HCT116 (cell line): ENCODE measurements around the gene BORCS8. TPM values are rescaled to one million over a fixed set of nuclear protein-coding genes. Genes with fewer than 3 reads are reported as not detected.

ENCODE experiments used
- ATAC-seq: fragments of 200-7000 bp; cut with Tn5 transposase; 2 replicates; pipeline ENCODE4 v1.9.1; 2020; ENCODE audit warnings: mild to moderate bottlenecking, moderate library complexity
- BruUV-seq: library from RNA; stranded (reverse); fragments of 400-500 nt; replicated peaks from 2 replicates; lab custom pipeline; 2021; lab: Mats Ljungman, UMichigan
- CTCF ChIA-PET: fragments of 300-600 bp; sonication (Branson Sonifier 250); formaldehyde crosslinking; loops from one replicate; lab custom pipeline; 2021; ENCODE audit warnings: antibody characterized with exemption; lab: Charles Lee
- POLR2A ChIA-PET: fragments of 300-600, 350-600 bp; sonication (Branson Sonifier 250); formaldehyde crosslinking; loops from one replicate; lab custom pipeline; 2021; ENCODE audit warnings: antibody characterized with exemption; lab: Charles Lee
- RAD21 ChIA-PET, 2 experiments: fragments of 300-600 bp; sonication (Branson Sonifier 250); formaldehyde crosslinking; loops; one replicate each; lab custom pipeline; 2023; ENCODE audit warnings: low total read pairs in 2 of 2; ENCODE audit not compliant: uncharacterized antibody in 2 of 2, unreplicated experiment in 2 of 2, low non-redundant PET in 1 of 2; lab: Charles Lee
- DNase-seq: peaks from one replicate; pipeline ENCODE4 v3.0.0-alpha.2; 2010; ENCODE audit warnings: low read depth, low spot score
- H2AFZ ChIP-seq: fragments of 200-600 bp; shearing (Covaris generic), sonication (generic); 2 replicates; pipeline ENCODE4 v1.6.1; 2017; ENCODE audit warnings: low read depth, mixed run types, mixed read lengths, antibody characterized with exemption, low read length; ENCODE audit not compliant: poor library complexity, severe bottlenecking
- H3K27ac ChIP-seq: 2 replicates; pipeline ENCODE4 v1.5.1; 2012; ENCODE audit warnings: low read depth, low read length
- H3K27me3 ChIP-seq: fragments of 200-600 bp; sonication (generic); 2 replicates; pipeline ENCODE4 v1.6.1; 2016; ENCODE audit warnings: mixed run types, low read length, mixed read lengths; ENCODE audit not compliant: insufficient read depth
- H3K36me3 ChIP-seq, 2 experiments: fragments of 200-500 bp in 1 of 2; fragments of 200-600 bp in 1 of 2; sonication (Bioruptor generic) in 1 of 2; sonication (generic) in 1 of 2; 2 replicates each; pipeline versions ENCODE4 v1.5.1 to v1.6.1; 2014 to 2016; ENCODE audit warnings: low read length in 2 of 2, inconsistent platforms in 1 of 2, mixed read lengths in 1 of 2, mixed run types in 1 of 2; ENCODE audit not compliant: insufficient read depth in 2 of 2, control insufficient read depth in 1 of 2
- H3K4me1 ChIP-seq, 2 experiments: fragments of 200-600 bp in 1 of 2; sonication (generic) in 1 of 2; 2 replicates each; pipeline versions ENCODE4 v1.5.1 to v1.6.1; 2012 to 2017; ENCODE audit warnings: low read length in 2 of 2, inconsistent platforms in 1 of 2, mild to moderate bottlenecking in 1 of 2, mixed read lengths in 1 of 2, mixed run types in 1 of 2, moderate library complexity in 1 of 2; ENCODE audit not compliant: insufficient read depth in 2 of 2, control insufficient read depth in 1 of 2
- H3K4me2 ChIP-seq: fragments of 200-600 bp; sonication (generic); 2 replicates; pipeline ENCODE4 v1.6.1; 2017; ENCODE audit warnings: mixed run types, low read length, mixed read lengths
- H3K4me3 ChIP-seq, 2 experiments: fragments of 200-600 bp in 1 of 2; sonication (generic) in 1 of 2; replicated peaks in 1 of 2; 2 replicates each; pipeline ENCODE4 v1.5.1; 2011 to 2016; ENCODE audit warnings: low read length in 2 of 2, control low read depth in 1 of 2, low read depth in 1 of 2, mild to moderate bottlenecking in 1 of 2, mixed read lengths in 1 of 2, mixed run types in 1 of 2
- H3K79me2 ChIP-seq: fragments of 200-600 bp; sonication (generic); 2 replicates; pipeline ENCODE4 v1.6.1; 2017; ENCODE audit warnings: mild to moderate bottlenecking, mixed run types, low read length, moderate library complexity, mixed read lengths; ENCODE audit not compliant: insufficient read depth
- H3K9ac ChIP-seq: fragments of 200-600 bp; sonication (generic); 2 replicates; pipeline ENCODE4 v1.6.1; 2016; ENCODE audit warnings: low read length, mixed read lengths
- H3K9me2 ChIP-seq: fragments of 200-600 bp; sonication (generic), shearing (Covaris generic); 2 replicates; pipeline ENCODE4 v1.6.1; 2017; ENCODE audit warnings: mixed run types, mild to moderate bottlenecking, moderate library complexity; ENCODE audit not compliant: insufficient read depth
- H3K9me3 ChIP-seq, 2 experiments: fragments of 200-500 bp in 1 of 2; fragments of 200-600 bp in 1 of 2; sonication (Bioruptor generic) in 1 of 2; sonication (generic) in 1 of 2; 2 replicates each; pipeline ENCODE4 v1.6.1; 2014 to 2017; ENCODE audit warnings: low read length in 2 of 2, mixed read lengths in 2 of 2, inconsistent platforms in 1 of 2, low read depth in 1 of 2, mild to moderate bottlenecking in 1 of 2, mixed run types in 1 of 2, moderate library complexity in 1 of 2; ENCODE audit not compliant: control insufficient read depth in 1 of 2, insufficient read depth in 1 of 2
- H4K20me1 ChIP-seq: fragments of 200-600 bp; sonication (generic), shearing (Covaris generic); 2 replicates; pipeline ENCODE4 v1.6.1; 2017; ENCODE audit warnings: mixed run types, mild to moderate bottlenecking, moderate library complexity; ENCODE audit not compliant: insufficient read depth
- CBX3 ChIP-seq: IDR thresholded peaks from 2 replicates; pipeline ENCODE4 v1.6.1; 2012; ENCODE audit warnings: low read depth
- ELF1 ChIP-seq: IDR thresholded peaks from 2 replicates; pipeline ENCODE4 v1.6.1; 2012; ENCODE audit warnings: low read depth, borderline replicate concordance
- EZH2phosphoT487 ChIP-seq: fragments of 200-600 bp; IDR thresholded peaks from 2 replicates; pipeline ENCODE4 v1.6.1; 2018; ENCODE audit warnings: antibody characterized with exemption, borderline replicate concordance
- FOSL1 ChIP-seq: IDR thresholded peaks from 2 replicates; pipeline ENCODE4 v1.6.1; 2012; ENCODE audit warnings: low read depth
- POLR2A ChIP-seq: IDR thresholded peaks from 2 replicates; pipeline ENCODE4 v1.7.0; 2011; ENCODE audit warnings: borderline replicate concordance; ENCODE audit not compliant: insufficient read depth, insufficient read length; ENCODE audit errors: extremely low read depth
- RAD21 ChIP-seq: IDR thresholded peaks from 2 replicates; pipeline ENCODE4 v1.6.1; 2012; ENCODE audit warnings: low read depth, mild to moderate bottlenecking
- SIN3A ChIP-seq: IDR thresholded peaks from 2 replicates; pipeline ENCODE4 v1.6.1; 2012; ENCODE audit warnings: low read depth
- SP1 ChIP-seq: IDR thresholded peaks from 2 replicates; pipeline ENCODE4 v1.6.1; 2012; ENCODE audit warnings: low read depth
- SRF ChIP-seq: IDR thresholded peaks from 2 replicates; pipeline ENCODE4 v1.6.1; 2012; ENCODE audit warnings: low read depth
- YY1 ChIP-seq: IDR thresholded peaks from 2 replicates; pipeline ENCODE4 v1.6.1; 2011; ENCODE audit warnings: low read length, low read depth, moderate library complexity, mild to moderate bottlenecking; ENCODE audit not compliant: insufficient replicate concordance; ENCODE audit errors: extremely low read depth
- intact Hi-C: fragments of 100-400 bp; cut with micrococcal nuclease; formaldehyde crosslinking; loops from 2 replicates; pipeline ENCODE4 v1.10.0; 2022
- total RNA-seq: library from RNA; stranded (reverse); gene quantifications from one replicate; pipeline ENCODE4 v1.2.1, GENCODE V29; 2021; ENCODE audit not compliant: unreplicated experiment
- TF ChIP-seq, protein P1 (sequence below): IDR thresholded peaks from 2 replicates; pipeline ENCODE4 v1.6.1; 2011; ENCODE audit warnings: mild to moderate bottlenecking, low read length, moderate library complexity; ENCODE audit not compliant: insufficient replicate concordance; ENCODE audit errors: extremely low read depth
- TF ChIP-seq, protein P2 (sequence below), 3 experiments: fragments of 200-600 bp in 1 of 3; sonication (generic) in 1 of 3; IDR thresholded peaks in 2 of 3; conservative IDR thresholded peaks in 1 of 3; 2 replicates each; pipeline ENCODE4 v1.5.1; 2012 to 2017; ENCODE audit warnings: low read depth in 2 of 3, low read length in 2 of 3, antibody characterized with exemption in 1 of 3, borderline replicate concordance in 1 of 3, control low read depth in 1 of 3, mild to moderate bottlenecking in 1 of 3, mixed read lengths in 1 of 3, mixed run types in 1 of 3, moderate library complexity in 1 of 3; ENCODE audit not compliant: insufficient read depth in 1 of 3
- TF ChIP-seq, protein P3 (sequence below): IDR thresholded peaks from 2 replicates; pipeline ENCODE4 v1.6.1; 2012
- TF ChIP-seq, protein P4 (sequence below): IDR thresholded peaks from 2 replicates; pipeline ENCODE4 v1.6.1; 2012

The BORCS8 gene
- total RNA-seq, 1 experiment from 2014 or later: 17.1 TPM

DNA sequence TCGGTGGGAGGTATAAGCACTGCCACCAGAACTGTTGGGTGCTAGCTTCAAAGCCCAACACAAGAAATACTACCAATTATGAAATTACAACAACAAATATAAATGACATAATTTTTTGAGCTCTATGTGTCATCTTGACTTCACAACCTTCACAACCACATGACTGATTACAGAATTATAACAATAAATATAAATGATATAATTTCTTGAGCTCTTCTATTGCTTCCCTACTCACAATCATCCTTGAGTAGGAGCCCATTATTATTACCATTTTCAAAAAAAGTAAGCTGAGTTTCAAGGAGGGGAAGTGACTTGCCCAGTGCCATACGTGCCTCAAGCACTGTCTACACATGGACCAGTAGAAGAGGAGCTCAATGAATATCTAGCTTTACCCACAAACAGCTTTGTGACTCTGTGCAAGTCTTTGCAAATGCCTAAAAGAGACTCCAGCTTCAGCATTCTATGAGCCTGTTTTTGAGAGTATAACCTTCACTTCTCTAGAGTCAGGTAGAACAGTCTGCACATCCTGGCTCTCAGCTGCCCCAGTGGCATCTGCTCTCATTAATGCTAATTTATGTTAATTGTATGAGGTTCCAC is 42.4 kb upstream of the BORCS8 start (continued):
- no peak for TF ChIP-seq YY1
- TF ChIP-seq ELF1: no peak
- no peak for TF ChIP-seq EZH2phosphoT487

DNA sequence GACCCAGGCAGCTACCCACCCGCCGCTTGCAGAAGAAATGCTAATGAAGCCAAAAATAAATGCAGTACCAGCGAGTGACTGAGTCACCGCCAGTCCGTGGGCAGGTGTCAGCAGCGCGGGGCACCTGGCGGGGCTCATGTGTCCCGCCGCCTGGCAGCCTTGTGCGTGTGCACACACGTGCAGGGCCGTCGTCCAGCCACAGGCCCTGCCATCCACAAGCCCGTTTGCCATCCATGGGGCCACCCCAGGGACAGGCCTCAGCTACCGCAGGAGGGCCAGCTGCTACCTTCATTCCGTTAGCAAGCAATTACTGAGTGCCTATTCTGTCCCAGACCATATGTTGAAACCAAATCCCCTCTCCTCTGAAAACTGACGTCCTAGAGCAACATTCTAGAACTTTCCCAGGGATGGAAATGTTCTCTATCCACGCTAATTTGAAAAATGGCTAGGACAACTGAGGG is 40.3 kb upstream of the BORCS8 start:
- intact Hi-C loops: no loop called here
- no peak for TF ChIP-seq EZH2phosphoT487
- CTCF ChIA-PET: no interaction called here

DNA sequence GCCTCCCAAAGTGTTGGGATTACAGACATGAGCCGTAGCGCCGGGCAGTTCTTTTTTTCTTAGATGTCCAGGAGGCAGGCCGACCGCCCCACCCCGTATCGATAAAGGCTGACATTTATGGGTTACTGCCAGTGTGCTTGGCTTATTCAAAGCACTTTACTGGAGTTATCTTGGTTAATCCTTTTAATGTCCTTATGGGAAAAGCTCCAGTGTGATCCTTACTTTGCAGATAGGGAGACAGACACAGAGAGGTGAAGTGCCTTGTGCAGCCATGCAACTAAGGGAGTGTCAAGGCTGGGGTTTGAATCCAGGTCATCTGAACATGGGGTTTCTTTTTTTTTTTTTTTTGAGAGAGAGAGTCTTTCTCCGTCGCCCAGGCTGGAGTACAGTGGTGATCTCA is 39.0 kb upstream of the BORCS8 start:
- Histone ChIP-seq H3K9me3 (peaks cover 10 to 19% of the 10 kb centered on the region in 2 experiments; a peak in 3 of 4 replicates), H3K4me1 (no peaks in the 10 kb centered on the region), H3K36me3 (no peaks in the 10 kb centered on the region), H3K27me3 (peaks cover 6% of the 10 kb centered on the region; the same call in 1 of the 2 replicates), H2AFZ (no peak overlapping the region), H4K20me1 (no peaks in the 10 kb centered on the region), H3K79me2 (no peaks in the 10 kb centered on the region), H3K9ac (no peak overlapping the region), H3K4me3 (no peak overlapping the region), H3K4me2 (no peak overlapping the region), H3K9me2 (no peaks in the 10 kb centered on the region), H3K27ac (no peak overlapping the region)
- DNase-seq (no peak), ATAC-seq (no peak)
- ChIA-PET POLR2A (interaction anchor here (1.0 kb wide), 1 partner anchor 28 kb away, joined by 3 read pairs; the partner anchor contains the start of gene NR2C2AP), RAD21 (no interaction called here), CTCF (no interaction called here)
- intact Hi-C loops: no loop called here
- no TSS peak for BruUV-seq
- TF ChIP-seq RAD21 (no peak), POLR2A (no peak), SP1 (no peak), FOSL1 (no peak), SRF (no peak), SIN3A (no peak), CBX3 (no peak)
- TF ChIP-seq, protein P1, sequence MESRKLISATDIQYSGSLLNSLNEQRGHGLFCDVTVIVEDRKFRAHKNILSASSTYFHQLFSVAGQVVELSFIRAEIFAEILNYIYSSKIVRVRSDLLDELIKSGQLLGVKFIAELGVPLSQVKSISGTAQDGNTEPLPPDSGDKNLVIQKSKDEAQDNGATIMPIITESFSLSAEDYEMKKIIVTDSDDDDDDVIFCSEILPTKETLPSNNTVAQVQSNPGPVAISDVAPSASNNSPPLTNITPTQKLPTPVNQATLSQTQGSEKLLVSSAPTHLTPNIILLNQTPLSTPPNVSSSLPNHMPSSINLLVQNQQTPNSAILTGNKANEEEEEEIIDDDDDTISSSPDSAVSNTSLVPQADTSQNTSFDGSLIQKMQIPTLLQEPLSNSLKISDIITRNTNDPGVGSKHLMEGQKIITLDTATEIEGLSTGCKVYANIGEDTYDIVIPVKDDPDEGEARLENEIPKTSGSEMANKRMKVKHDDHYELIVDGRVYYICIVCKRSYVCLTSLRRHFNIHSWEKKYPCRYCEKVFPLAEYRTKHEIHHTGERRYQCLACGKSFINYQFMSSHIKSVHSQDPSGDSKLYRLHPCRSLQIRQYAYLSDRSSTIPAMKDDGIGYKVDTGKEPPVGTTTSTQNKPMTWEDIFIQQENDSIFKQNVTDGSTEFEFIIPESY: no peak
- TF ChIP-seq, protein P2, sequence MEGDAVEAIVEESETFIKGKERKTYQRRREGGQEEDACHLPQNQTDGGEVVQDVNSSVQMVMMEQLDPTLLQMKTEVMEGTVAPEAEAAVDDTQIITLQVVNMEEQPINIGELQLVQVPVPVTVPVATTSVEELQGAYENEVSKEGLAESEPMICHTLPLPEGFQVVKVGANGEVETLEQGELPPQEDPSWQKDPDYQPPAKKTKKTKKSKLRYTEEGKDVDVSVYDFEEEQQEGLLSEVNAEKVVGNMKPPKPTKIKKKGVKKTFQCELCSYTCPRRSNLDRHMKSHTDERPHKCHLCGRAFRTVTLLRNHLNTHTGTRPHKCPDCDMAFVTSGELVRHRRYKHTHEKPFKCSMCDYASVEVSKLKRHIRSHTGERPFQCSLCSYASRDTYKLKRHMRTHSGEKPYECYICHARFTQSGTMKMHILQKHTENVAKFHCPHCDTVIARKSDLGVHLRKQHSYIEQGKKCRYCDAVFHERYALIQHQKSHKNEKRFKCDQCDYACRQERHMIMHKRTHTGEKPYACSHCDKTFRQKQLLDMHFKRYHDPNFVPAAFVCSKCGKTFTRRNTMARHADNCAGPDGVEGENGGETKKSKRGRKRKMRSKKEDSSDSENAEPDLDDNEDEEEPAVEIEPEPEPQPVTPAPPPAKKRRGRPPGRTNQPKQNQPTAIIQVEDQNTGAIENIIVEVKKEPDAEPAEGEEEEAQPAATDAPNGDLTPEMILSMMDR (IDR thresholded peaks at IDR 0.05 in 2 of 3, conservative IDR thresholded peaks at IDR 0.05 in 1 of 3; ENCODE audit: borderline replicate concordance in 1 of 3, insufficient read depth in 1 of 3, low read depth in 2 of 3, low read length in 2 of 3): no peak
- TF ChIP-seq, protein P3, sequence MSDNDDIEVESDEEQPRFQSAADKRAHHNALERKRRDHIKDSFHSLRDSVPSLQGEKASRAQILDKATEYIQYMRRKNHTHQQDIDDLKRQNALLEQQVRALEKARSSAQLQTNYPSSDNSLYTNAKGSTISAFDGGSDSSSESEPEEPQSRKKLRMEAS: no peak
- TF ChIP-seq, protein P4, sequence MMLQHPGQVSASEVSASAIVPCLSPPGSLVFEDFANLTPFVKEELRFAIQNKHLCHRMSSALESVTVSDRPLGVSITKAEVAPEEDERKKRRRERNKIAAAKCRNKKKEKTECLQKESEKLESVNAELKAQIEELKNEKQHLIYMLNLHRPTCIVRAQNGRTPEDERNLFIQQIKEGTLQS: no peak

More for the DNA sequence above, 40.3 kb upstream of the BORCS8 start:
- H3K36me3 ChIP-seq: no peaks in the 10 kb centered on the region
- H3K9me3 ChIP-seq: peaks cover 10 to 21% of the 10 kb centered on the region in 2 experiments; a peak in 3 of 4 replicates
- no peak for ATAC-seq
- H3K4me2 ChIP-seq: no peak overlapping the region
- no peak overlapping the region for H3K27ac ChIP-seq
- no peak overlapping the region for H3K9ac ChIP-seq
- H3K9me2 ChIP-seq: no peaks in the 10 kb centered on the region
- H3K4me3 ChIP-seq: no peak overlapping the region
- H2AFZ ChIP-seq: no peak overlapping the region
- RAD21 ChIA-PET: no interaction called here
- H3K4me1 ChIP-seq: no peaks in the 10 kb centered on the region
- H4K20me1 ChIP-seq: no peaks in the 10 kb centered on the region
- no TSS peak for BruUV-seq
- POLR2A ChIA-PET: interaction anchor here (1.0 kb wide), 1 partner anchor 29 kb away, joined by 3 read pairs; the partner anchor contains the start of gene NR2C2AP
- peaks cover 6% of the 10 kb centered on the region; the same call in 1 of the 2 replicates for H3K27me3 ChIP-seq
- no peak for DNase-seq
- no peaks in the 10 kb centered on the region for H3K79me2 ChIP-seq
